ENCODE data around the gene LDAH.

- TF ChIP-seq CTCF (conservative IDR thresholded peaks at IDR 0.05; ENCODE audit: low read depth, low read length) (no peak), EZH2 (IDR thresholded peaks at IDR 0.05; ENCODE audit: low read length, unreplicated experiment) (no peak)
These were observed 159.5 kb downstream of the LDAH start for GRCh38 chr2:20663196-20664070.
